ENCODE data around the gene EFEMP1. TPM values are rescaled to one million over a fixed set of nuclear protein-coding genes. Genes with fewer than 3 reads are reported as not detected.

EFEMP1 gene
- total and polyA plus RNA-seq, 10 of the 15 experiments (the other 5 are each of a cell fraction or from before 2014, with no cell fraction given), result 0.27 to 1.2 (median 0.35) TPM; not detected in 6

DNA sequence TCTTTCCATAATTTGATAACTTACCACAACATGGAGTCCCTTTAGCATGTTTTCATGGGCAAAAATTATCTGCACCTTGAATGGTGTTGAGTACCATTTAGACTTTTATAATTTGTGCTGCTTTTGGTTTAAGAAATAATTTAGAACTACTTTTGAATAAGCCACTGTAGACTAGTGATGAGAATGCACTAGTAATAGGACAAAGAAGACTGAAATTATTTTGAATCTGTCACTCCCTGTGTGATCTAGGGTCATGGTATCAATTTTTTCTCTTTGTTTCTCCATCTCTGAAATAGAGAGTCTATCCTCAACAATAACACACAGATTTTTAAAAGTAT, 37.7 kb downstream of the EFEMP1 start:
- Histone ChIP-seq H3K4me1 (ENCODE audit: control insufficient read depth, insufficient read depth, low read length) (no peaks in the 10 kb centered on the region), H3K9ac (ENCODE audit: control insufficient read depth, insufficient read depth, low read length) (no peak overlapping the region), H3K27me3 (replicated peaks in 1 of 2; ENCODE audit: control insufficient read depth in 2 of 2, insufficient read depth in 2 of 2, low read length in 1 of 2) (no peaks in the 10 kb centered on the region; a peak in 1 of 4 replicates), H3K27ac (ENCODE audit: control insufficient read depth, insufficient read depth) (no peak overlapping the region), H3K9me3 (replicated peaks; ENCODE audit: control insufficient read depth, insufficient read depth, low read length) (no peaks in the 10 kb centered on the region), H3K4me3 (no peak overlapping the region), H3K36me3 (ENCODE audit: control insufficient read depth in 2 of 2, insufficient read depth in 2 of 2, low read length in 1 of 2) (no peaks in the 10 kb centered on the region), H3K4me2 (ENCODE audit: control insufficient read depth, insufficient read depth) (no peak overlapping the region), H2AFZ (ENCODE audit: control insufficient read depth, low read depth, low read length) (no peak overlapping the region), H3K79me2 (ENCODE audit: control insufficient read depth, insufficient read depth, low read length) (no peaks in the 10 kb centered on the region), H4K20me1 (ENCODE audit: control insufficient read depth, insufficient read depth) (no peaks in the 10 kb centered on the region)
- SMC1A ChIA-PET (ENCODE audit: uncharacterized antibody, unreplicated experiment), result no interaction called here
- no TSS peak for BruUV-seq (replicated peaks)
- DNase-seq (ENCODE audit: low read depth, low spot score) (no peak), FAIRE-seq (no peak), ATAC-seq (no peak)
- CTCF ChIA-PET, result interaction anchor here (0.6 kb wide), 1 partner anchor 12 kb away, joined by 3 read pairs; no protein-coding TSS in a partner anchor
- in situ Hi-C loops (cut with MboI), result no loop called here
- POLR2A ChIA-PET, result no interaction called here
- no peak for TF ChIP-seq NFXL1 (IDR thresholded peaks at IDR 0.05; ENCODE audit: borderline replicate concordance)
- TF ChIP-seq ZSCAN29 (IDR thresholded peaks at IDR 0.05), result no peak
- no peak for TF ChIP-seq TCF12 (IDR thresholded peaks at IDR 0.05; ENCODE audit: low read depth, low read length)
- no peak for TF ChIP-seq EZH2 (IDR thresholded peaks at IDR 0.05; ENCODE audit: borderline replicate concordance, control insufficient read depth, low read depth, low read length)
- no peak for TF ChIP-seq PAX5 (IDR thresholded peaks at IDR 0.05; ENCODE audit: borderline replicate concordance, low read depth, low read length)
- TF ChIP-seq RAD51 (IDR thresholded peaks at IDR 0.05), result no peak
- TF ChIP-seq TARDBP (IDR thresholded peaks at IDR 0.05; ENCODE audit: borderline replicate concordance), result no peak
- TF ChIP-seq, protein P1, sequence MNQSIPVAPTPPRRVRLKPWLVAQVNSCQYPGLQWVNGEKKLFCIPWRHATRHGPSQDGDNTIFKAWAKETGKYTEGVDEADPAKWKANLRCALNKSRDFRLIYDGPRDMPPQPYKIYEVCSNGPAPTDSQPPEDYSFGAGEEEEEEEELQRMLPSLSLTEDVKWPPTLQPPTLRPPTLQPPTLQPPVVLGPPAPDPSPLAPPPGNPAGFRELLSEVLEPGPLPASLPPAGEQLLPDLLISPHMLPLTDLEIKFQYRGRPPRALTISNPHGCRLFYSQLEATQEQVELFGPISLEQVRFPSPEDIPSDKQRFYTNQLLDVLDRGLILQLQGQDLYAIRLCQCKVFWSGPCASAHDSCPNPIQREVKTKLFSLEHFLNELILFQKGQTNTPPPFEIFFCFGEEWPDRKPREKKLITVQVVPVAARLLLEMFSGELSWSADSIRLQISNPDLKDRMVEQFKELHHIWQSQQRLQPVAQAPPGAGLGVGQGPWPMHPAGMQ (IDR thresholded peaks at IDR 0.05; ENCODE audit: borderline replicate concordance), result no peak
- no peak for TF ChIP-seq USF2 (IDR thresholded peaks at IDR 0.05; ENCODE audit: borderline replicate concordance, low read depth, low read length)
- TF ChIP-seq, protein P2, sequence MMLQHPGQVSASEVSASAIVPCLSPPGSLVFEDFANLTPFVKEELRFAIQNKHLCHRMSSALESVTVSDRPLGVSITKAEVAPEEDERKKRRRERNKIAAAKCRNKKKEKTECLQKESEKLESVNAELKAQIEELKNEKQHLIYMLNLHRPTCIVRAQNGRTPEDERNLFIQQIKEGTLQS (IDR thresholded peaks at IDR 0.05; ENCODE audit: borderline replicate concordance, extremely low read depth, low read depth, low read length), result no peak
- no peak for TF ChIP-seq NR2F1 (conservative IDR thresholded peaks at IDR 0.05)
- TF ChIP-seq CBFB (IDR thresholded peaks at IDR 0.05; ENCODE audit: low read depth), result no peak
- TF ChIP-seq, protein P3, sequence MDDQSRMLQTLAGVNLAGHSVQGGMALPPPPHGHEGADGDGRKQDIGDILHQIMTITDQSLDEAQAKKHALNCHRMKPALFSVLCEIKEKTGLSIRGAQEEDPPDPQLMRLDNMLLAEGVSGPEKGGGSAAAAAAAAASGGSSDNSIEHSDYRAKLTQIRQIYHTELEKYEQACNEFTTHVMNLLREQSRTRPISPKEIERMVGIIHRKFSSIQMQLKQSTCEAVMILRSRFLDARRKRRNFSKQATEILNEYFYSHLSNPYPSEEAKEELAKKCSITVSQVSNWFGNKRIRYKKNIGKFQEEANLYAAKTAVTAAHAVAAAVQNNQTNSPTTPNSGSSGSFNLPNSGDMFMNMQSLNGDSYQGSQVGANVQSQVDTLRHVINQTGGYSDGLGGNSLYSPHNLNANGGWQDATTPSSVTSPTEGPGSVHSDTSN (IDR thresholded peaks at IDR 0.05; ENCODE audit: insufficient replicate concordance, low read depth, low read length), result no peak
- TF ChIP-seq EED (IDR thresholded peaks at IDR 0.05; ENCODE audit: low read depth), result no peak
- TF ChIP-seq ZNF24 (IDR thresholded peaks at IDR 0.05), result no peak
- TF ChIP-seq SUZ12 (IDR thresholded peaks at IDR 0.05; ENCODE audit: unreplicated experiment), result no peak
- no peak for TF ChIP-seq HDAC2 (IDR thresholded peaks at IDR 0.05)
- TF ChIP-seq LARP7 (IDR thresholded peaks at IDR 0.05), result no peak
- RAD21 ChIA-PET (ENCODE audit: unreplicated experiment), result no interaction called here
- intact Hi-C loops (cut with micrococcal nuclease; ENCODE audit: unreplicated experiment), result no loop called here
